Endothelial cell of umbilical vein (primary cell): ENCODE data around the gene ALLC.

Experiments used
- CTCF ChIP-seq, 2 donors: IDR thresholded peaks; 1 replicate in 1 of 2; 2 replicates in 1 of 2; pipeline ENCODE4 v1.5.1; 2011; ENCODE audit warnings: low read length in 2 of 2, mild to moderate bottlenecking in 2 of 2, moderate library complexity in 2 of 2, control low read depth in 1 of 2, inconsistent platforms in 1 of 2, low read depth in 1 of 2; ENCODE audit not compliant: insufficient read depth in 1 of 2; ENCODE audit errors: extremely low read depth in 1 of 2
- GATA2 ChIP-seq: IDR thresholded peaks from 2 replicates; pipeline ENCODE4 v1.7.0; 2011; ENCODE audit warnings: low read depth, mild to moderate bottlenecking, moderate library complexity, mixed read lengths, low read length; ENCODE audit not compliant: insufficient read length, insufficient read depth
- JUN ChIP-seq: IDR thresholded peaks from 2 replicates; pipeline ENCODE4 v1.6.1; 2011; ENCODE audit warnings: borderline replicate concordance, low read depth; ENCODE audit not compliant: insufficient read length, insufficient read depth
- POLR2AphosphoS5 ChIP-seq: IDR thresholded peaks from 2 replicates; pipeline ENCODE4 v1.6.1; 2012; ENCODE audit warnings: low read depth, mild to moderate bottlenecking, control low read depth, low read length, moderate library complexity; ENCODE audit not compliant: insufficient read depth

- TF ChIP-seq POLR2AphosphoS5 (no peak), JUN (no peak), CTCF (IDR thresholded peaks at IDR 0.05; ENCODE audit: extremely low read depth in 1 of 2, insufficient read depth in 1 of 2, low read depth in 1 of 2, low read length in 2 of 2) (no peak), GATA2 (no peak)
Measured at GRCh38 chr2:3655871-3656761, 1.9 kb upstream of the ALLC start.
